Fibroblast of lung (primary cell): ENCODE data around the gene GPR142. TPM values are rescaled to one million over a fixed set of nuclear protein-coding genes. Genes with fewer than 3 reads are reported as not detected.

Experiments
- DNase-seq, 2 donors: peaks; one replicate each; pipeline versions ENCODE4 v3.0.0 to v3.0.0-alpha.2; 2010; ENCODE audit warnings: low read depth in 2 of 2
- H2AFZ ChIP-seq: 2 replicates; pipeline ENCODE4 v1.5.1; 2012; ENCODE audit warnings: low read length, control low read depth, inconsistent platforms
- H3K27ac ChIP-seq: 2 replicates; pipeline ENCODE4 v1.5.1; 2011; ENCODE audit warnings: low read length, control low read depth; ENCODE audit not compliant: insufficient read depth
- H3K27me3 ChIP-seq: 2 replicates; pipeline ENCODE4 v1.5.1; 2011; ENCODE audit warnings: mild to moderate bottlenecking, low read length; ENCODE audit not compliant: control insufficient read depth, insufficient read depth
- H3K36me3 ChIP-seq: 2 replicates; pipeline ENCODE4 v1.5.1; 2011; ENCODE audit warnings: low read length; ENCODE audit not compliant: control insufficient read depth, insufficient read depth
- H3K4me1 ChIP-seq: 2 replicates; pipeline ENCODE4 v1.5.1; 2011; ENCODE audit warnings: low read length; ENCODE audit not compliant: control insufficient read depth, insufficient read depth; ENCODE audit errors: extremely low read depth
- H3K4me2 ChIP-seq: 2 replicates; pipeline ENCODE4 v1.5.1; 2011; ENCODE audit warnings: low read length, control low read depth; ENCODE audit not compliant: insufficient read depth; ENCODE audit errors: extremely low read depth
- H3K4me3 ChIP-seq, 4 experiments: fragments of 200-600 bp in 1 of 4; sonication (generic) in 1 of 4; replicated peaks in 1 of 4; 2 replicates each; pipeline ENCODE4 v1.5.1; 2011 to 2016; ENCODE audit warnings: low read length in 4 of 4, low read depth in 3 of 4, mild to moderate bottlenecking in 3 of 4, control low read depth in 2 of 4, inconsistent platforms in 1 of 4, mixed read lengths in 1 of 4; ENCODE audit not compliant: insufficient read depth in 1 of 4; ENCODE audit errors: control extremely low read depth in 1 of 4
- H3K79me2 ChIP-seq: 2 replicates; pipeline ENCODE4 v1.5.1; 2012; ENCODE audit warnings: mild to moderate bottlenecking, low read length, inconsistent platforms; ENCODE audit not compliant: control insufficient read depth, insufficient read depth
- H3K9ac ChIP-seq: 2 replicates; pipeline ENCODE4 v1.5.1; 2011; ENCODE audit warnings: mild to moderate bottlenecking, low read length, control low read depth; ENCODE audit not compliant: insufficient read depth
- H3K9me3 ChIP-seq: 2 replicates; pipeline ENCODE4 v1.5.1; 2012; ENCODE audit warnings: low read depth, low read length; ENCODE audit not compliant: control insufficient read depth, insufficient read depth
- H4K20me1 ChIP-seq: 2 replicates; pipeline ENCODE4 v1.5.1; 2011; ENCODE audit warnings: low read length; ENCODE audit not compliant: control insufficient read depth, insufficient read depth; ENCODE audit errors: extremely low read depth
- EZH2 ChIP-seq: IDR thresholded peaks from 2 replicates; pipeline ENCODE4 v1.5.1; 2012; ENCODE audit warnings: low read length, control low read depth, mild to moderate bottlenecking; ENCODE audit errors: missing control alignments
- polyA plus RNA-seq, 2 donors: library from polyadenylated mRNA; depleted of rRNA in 1 of 2; stranded (reverse) in 1 of 2; unstranded in 1 of 2; fragments of >200 nt; gene quantifications; 2 replicates each; pipeline ENCODE4 v1.2.1, GENCODE V29; 2011 to 2012; ENCODE audit warnings: missing spikeins in 1 of 2
- total RNA-seq: library from RNA; depleted of rRNA; stranded (reverse); fragments of >200 nt; gene quantifications from 2 replicates; pipeline ENCODE4 v1.2.1, GENCODE V29; 2014
- TF ChIP-seq, protein P1 (sequence below), 2 donors: IDR thresholded peaks in 1 of 2; conservative IDR thresholded peaks in 1 of 2; 1 replicate in 1 of 2; 2 replicates in 1 of 2; pipeline ENCODE4 v1.5.1; 2011 to 2012; ENCODE audit warnings: low read length in 2 of 2, control low read depth in 1 of 2, inconsistent platforms in 1 of 2, low read depth in 1 of 2, mild to moderate bottlenecking in 1 of 2

The GPR142 gene
- total and polyA plus RNA-seq, 2 donors (not counting 1 experiment from before 2014, with no cell fraction given) = not detected

DNA sequence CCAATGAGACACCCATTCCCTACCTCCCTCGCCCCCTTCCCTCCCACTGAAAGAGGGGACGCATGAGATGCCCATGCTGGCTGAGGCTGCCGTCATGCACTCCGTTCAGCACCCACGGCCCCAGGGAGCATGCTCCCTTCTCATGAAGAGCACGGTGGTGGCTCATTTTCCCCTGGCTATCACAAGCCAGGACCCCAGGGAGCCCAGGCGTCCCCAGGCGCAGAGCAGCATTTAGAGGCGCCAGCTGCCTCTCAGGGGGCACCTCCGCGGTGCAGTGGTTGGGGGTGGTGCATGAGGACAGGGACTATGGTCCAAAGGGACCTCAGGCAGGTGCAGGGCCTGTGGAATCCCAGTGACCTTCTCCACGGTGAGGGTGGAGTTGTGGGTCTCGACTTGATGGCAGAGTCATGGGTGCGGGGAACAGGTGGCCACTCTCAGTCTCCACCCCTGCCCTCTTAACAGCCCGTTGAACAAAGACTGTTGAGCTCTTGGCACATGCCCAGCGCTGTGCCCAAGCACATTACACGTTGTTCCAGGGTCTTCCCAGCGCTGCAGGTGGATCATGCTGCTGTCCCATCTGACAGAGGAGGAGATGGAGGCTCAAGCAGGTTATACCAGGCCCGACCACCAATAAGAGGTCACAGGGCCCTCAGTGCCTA, 27.6 kb upstream of the GPR142 start:
- no peak overlapping the region for H3K9ac ChIP-seq
- H3K36me3 ChIP-seq = no peaks in the 10 kb centered on the region
- no peak for TF ChIP-seq EZH2
- TF ChIP-seq, protein P1, sequence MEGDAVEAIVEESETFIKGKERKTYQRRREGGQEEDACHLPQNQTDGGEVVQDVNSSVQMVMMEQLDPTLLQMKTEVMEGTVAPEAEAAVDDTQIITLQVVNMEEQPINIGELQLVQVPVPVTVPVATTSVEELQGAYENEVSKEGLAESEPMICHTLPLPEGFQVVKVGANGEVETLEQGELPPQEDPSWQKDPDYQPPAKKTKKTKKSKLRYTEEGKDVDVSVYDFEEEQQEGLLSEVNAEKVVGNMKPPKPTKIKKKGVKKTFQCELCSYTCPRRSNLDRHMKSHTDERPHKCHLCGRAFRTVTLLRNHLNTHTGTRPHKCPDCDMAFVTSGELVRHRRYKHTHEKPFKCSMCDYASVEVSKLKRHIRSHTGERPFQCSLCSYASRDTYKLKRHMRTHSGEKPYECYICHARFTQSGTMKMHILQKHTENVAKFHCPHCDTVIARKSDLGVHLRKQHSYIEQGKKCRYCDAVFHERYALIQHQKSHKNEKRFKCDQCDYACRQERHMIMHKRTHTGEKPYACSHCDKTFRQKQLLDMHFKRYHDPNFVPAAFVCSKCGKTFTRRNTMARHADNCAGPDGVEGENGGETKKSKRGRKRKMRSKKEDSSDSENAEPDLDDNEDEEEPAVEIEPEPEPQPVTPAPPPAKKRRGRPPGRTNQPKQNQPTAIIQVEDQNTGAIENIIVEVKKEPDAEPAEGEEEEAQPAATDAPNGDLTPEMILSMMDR (conservative IDR thresholded peaks at IDR 0.05 in 1 of 2, IDR thresholded peaks at IDR 0.05 in 1 of 2; ENCODE audit: low read depth in 1 of 2, low read length in 2 of 2) = no peak
- no peak for DNase-seq
- H3K27me3 ChIP-seq = no peaks in the 10 kb centered on the region
- H3K4me1 ChIP-seq = no peaks in the 10 kb centered on the region
- H3K4me2 ChIP-seq = no peak overlapping the region
- no peaks in the 10 kb centered on the region for H4K20me1 ChIP-seq
- no peak overlapping the region for H2AFZ ChIP-seq
- H3K4me3 ChIP-seq = no peak overlapping the region
- H3K9me3 ChIP-seq = no peaks in the 10 kb centered on the region
- no peaks in the 10 kb centered on the region for H3K79me2 ChIP-seq
- no peak overlapping the region for H3K27ac ChIP-seq

GRCh38 chr17:74340470-74341023, 26.8 kb upstream of the GPR142 start:
- no peak overlapping the region for H2AFZ ChIP-seq
- no peaks in the 10 kb centered on the region for H3K9me3 ChIP-seq
- TF ChIP-seq, protein P1 (conservative IDR thresholded peaks at IDR 0.05 in 1 of 2, IDR thresholded peaks at IDR 0.05 in 1 of 2; ENCODE audit: low read depth in 1 of 2, low read length in 2 of 2) = no peak
- TF ChIP-seq EZH2 = no peak
- no peak for DNase-seq
- H3K36me3 ChIP-seq = no peaks in the 10 kb centered on the region
- no peaks in the 10 kb centered on the region for H3K27me3 ChIP-seq
- H3K4me1 ChIP-seq = no peaks in the 10 kb centered on the region
- no peak overlapping the region for H3K4me2 ChIP-seq
- no peak overlapping the region for H3K4me3 ChIP-seq
- H4K20me1 ChIP-seq = no peaks in the 10 kb centered on the region
- H3K9ac ChIP-seq = no peak overlapping the region
- no peaks in the 10 kb centered on the region for H3K79me2 ChIP-seq
- no peak overlapping the region for H3K27ac ChIP-seq

GRCh38 chr17:74342224-74342623, 25.1 kb upstream of the GPR142 start:
- Histone ChIP-seq H3K4me1 (no peaks in the 10 kb centered on the region), H3K4me2 (no peak overlapping the region), H2AFZ (no peak overlapping the region), H3K9ac (no peak overlapping the region), H3K36me3 (no peaks in the 10 kb centered on the region), H3K9me3 (no peaks in the 10 kb centered on the region), H3K27me3 (no peaks in the 10 kb centered on the region), H3K4me3 (no peak overlapping the region), H3K27ac (no peak overlapping the region), H3K79me2 (no peaks in the 10 kb centered on the region), H4K20me1 (no peaks in the 10 kb centered on the region)
- DNase-seq = no peak
- no peak for TF ChIP-seq EZH2
- TF ChIP-seq, protein P1 (conservative IDR thresholded peaks at IDR 0.05 in 1 of 2, IDR thresholded peaks at IDR 0.05 in 1 of 2; ENCODE audit: low read depth in 1 of 2, low read length in 2 of 2) = no peak
